Panc1 (cell line): ENCODE data around the gene LRRC49. TPM values are rescaled to one million over a fixed set of nuclear protein-coding genes. Genes with fewer than 3 reads are reported as not detected.

ENCODE experiments used
- ATAC-seq: fragments of 200-7000 bp; cut with Tn5 transposase; 2 replicates; pipeline ENCODE4 v1.9.1; 2020; ENCODE audit warnings: mild to moderate bottlenecking, moderate library complexity
- BruUV-seq: library from RNA; stranded (reverse); fragments of 400-500 nt; replicated peaks from 2 replicates; lab custom pipeline; 2021; lab: Mats Ljungman, UMichigan
- CTCF ChIA-PET: fragments of 300-600 bp; sonication (Branson Sonifier 250); formaldehyde crosslinking; loops from one replicate; lab custom pipeline; 2022; ENCODE audit warnings: antibody characterized with exemption; lab: Charles Lee
- POLR2A ChIA-PET: fragments of 300-600 bp; sonication (Branson Sonifier 250); formaldehyde crosslinking; loops from one replicate; lab custom pipeline; 2022; ENCODE audit warnings: antibody characterized with exemption; lab: Charles Lee
- DNase-seq: peaks from one replicate; pipeline ENCODE4 v3.0.0-alpha.2; 2010; ENCODE audit warnings: low read depth, low spot score
- H3K27ac ChIP-seq: 2 replicates; pipeline ENCODE4 v1.5.1; 2011; ENCODE audit warnings: mild to moderate bottlenecking, low read length, inconsistent platforms
- H3K27me3 ChIP-seq: fragments of 200-500 bp; sonication (Bioruptor generic); 2 replicates; pipeline ENCODE4 v1.6.0; 2014; ENCODE audit warnings: low read length, inconsistent platforms; ENCODE audit not compliant: control insufficient read depth, insufficient read depth
- H3K36me3 ChIP-seq: fragments of 200-500 bp; sonication (Bioruptor generic); 2 replicates; pipeline ENCODE4 v1.5.1; 2014; ENCODE audit warnings: inconsistent platforms, mild to moderate bottlenecking, low read length, moderate library complexity; ENCODE audit not compliant: control insufficient read depth, insufficient read depth
- H3K4me1 ChIP-seq: 2 replicates; pipeline ENCODE4 v1.5.1; 2011; ENCODE audit warnings: inconsistent platforms, mild to moderate bottlenecking, low read length, moderate library complexity; ENCODE audit not compliant: control insufficient read depth, insufficient read depth
- H3K4me3 ChIP-seq, 2 experiments: 2 replicates each; pipeline ENCODE4 v1.5.1; 2011 to 2012; ENCODE audit warnings: low read depth in 2 of 2, low read length in 2 of 2, mild to moderate bottlenecking in 2 of 2, inconsistent platforms in 1 of 2, moderate library complexity in 1 of 2
- H3K9me3 ChIP-seq: fragments of 200-500 bp; sonication (Bioruptor generic); 2 replicates; pipeline ENCODE4 v1.5.1; 2014; ENCODE audit warnings: low read depth, mild to moderate bottlenecking, inconsistent platforms, low read length, moderate library complexity; ENCODE audit not compliant: control insufficient read depth, insufficient read depth
- CTCF ChIP-seq: fragments of 450-650 bp; IDR thresholded peaks from 2 replicates; pipeline ENCODE4 v1.5.1; 2017; ENCODE audit warnings: mild to moderate bottlenecking
- POLR2AphosphoS5 ChIP-seq: IDR thresholded peaks from 2 replicates; pipeline ENCODE4 v1.6.1; 2012; ENCODE audit warnings: mild to moderate bottlenecking, low read depth, low read length, moderate library complexity
- REST ChIP-seq, 2 experiments: IDR thresholded peaks; 2 replicates each; pipeline ENCODE4 v1.6.1; 2011 to 2012; ENCODE audit warnings: low read depth in 2 of 2, control low read depth in 1 of 2, low read length in 1 of 2, mild to moderate bottlenecking in 1 of 2, moderate library complexity in 1 of 2; ENCODE audit not compliant: insufficient read depth in 1 of 2
- SIN3A ChIP-seq: IDR thresholded peaks from 2 replicates; pipeline ENCODE4 v1.6.1; 2012; ENCODE audit warnings: low read depth, mild to moderate bottlenecking, low read length, moderate library complexity, borderline replicate concordance; ENCODE audit not compliant: insufficient read depth
- TCF7L2 ChIP-seq: IDR thresholded peaks from 2 replicates; pipeline ENCODE4 v1.6.1; 2011; ENCODE audit warnings: mild to moderate bottlenecking, low read depth, low read length, inconsistent platforms
- in situ Hi-C: cut with HindIII; loops from 2 replicates; pipeline ENCODE4 v1.10.0; 2016; ENCODE audit warnings: low sequenced_read_pairs, low pct_unique_long_range_greater_than_20kb
- intact Hi-C: fragments of 100-400 bp; cut with micrococcal nuclease; formaldehyde crosslinking; loops from one replicate; pipeline ENCODE4 v1.10.0; 2022; ENCODE audit not compliant: unreplicated experiment
- total RNA-seq: library from RNA; stranded (reverse); gene quantifications from one replicate; pipeline ENCODE4 v1.2.1, GENCODE V29; 2021; ENCODE audit not compliant: unreplicated experiment

The LRRC49 gene
- total RNA-seq, 1 experiment from 2014 or later: 8.3 TPM

GRCh38 chr15:70867911-70868467 is 24.6 kb upstream of the LRRC49 start:
- no TSS peak for BruUV-seq
- no peak for TF ChIP-seq POLR2AphosphoS5
- no peak for TF ChIP-seq REST (IDR thresholded peaks at IDR 0.05; ENCODE audit: insufficient read depth in 1 of 2, low read depth in 2 of 2, low read length in 1 of 2)
- no peak for TF ChIP-seq TCF7L2
- no peak for TF ChIP-seq SIN3A
- no peak for TF ChIP-seq CTCF
- intact Hi-C loops (no loop called here), in situ Hi-C loops (no loop called here)
- CTCF ChIA-PET: no interaction called here
- ATAC-seq: no peak
- no peaks in the 10 kb centered on the region for H3K27me3 ChIP-seq
- no peak for DNase-seq
- H3K9me3 ChIP-seq: no peaks in the 10 kb centered on the region
- POLR2A ChIA-PET: no interaction called here
- H3K36me3 ChIP-seq: no peaks in the 10 kb centered on the region
- no peak overlapping the region for H3K27ac ChIP-seq
- H3K4me1 ChIP-seq: 0 out of 2 replicates have a peak, but pooled peaks cover 12% of the 10 kb centered on the region
- H3K4me3 ChIP-seq: no peak overlapping the region

GRCh38 chr15:70869346-70869745 is 23.3 kb upstream of the LRRC49 start:
- POLR2A ChIA-PET: interaction anchor here (0.5 kb wide), 1 partner anchor 266 kb away, joined by 3 read pairs; no protein-coding TSS in a partner anchor
- H3K27me3 ChIP-seq: no peaks in the 10 kb centered on the region
- H3K9me3 ChIP-seq: peaks cover 5% of the 10 kb centered on the region; the same call in 1 of the 2 replicates
- no peak for TF ChIP-seq CTCF
- no peak for TF ChIP-seq SIN3A
- TF ChIP-seq POLR2AphosphoS5: no peak
- no peak for TF ChIP-seq REST (IDR thresholded peaks at IDR 0.05; ENCODE audit: insufficient read depth in 1 of 2, low read depth in 2 of 2, low read length in 1 of 2)
- no peak for TF ChIP-seq TCF7L2
- H3K36me3 ChIP-seq: no peaks in the 10 kb centered on the region
- H3K4me3 ChIP-seq: no peak overlapping the region
- H3K4me1 ChIP-seq: 0 out of 2 replicates have a peak, but pooled peaks cover 7% of the 10 kb centered on the region
- CTCF ChIA-PET: no interaction called here
- in situ Hi-C loops (no loop called here), intact Hi-C loops (no loop called here)
- no TSS peak for BruUV-seq
- ATAC-seq (0 out of 2 replicates have a peak, but pooled peaks have one; percentile 48), DNase-seq (no peak)
- no peak overlapping the region for H3K27ac ChIP-seq
